NB4 (cell line): ENCODE measurements around the gene TIMELESS.
A peak's percentile ranks its signal among the peaks of the same experiment; 100 is the strongest.

Source experiments
- DNase-seq: peaks from one replicate; pipeline ENCODE4 v3.0.0; 2010; ENCODE audit warnings: low read depth
- H3K4me3 ChIP-seq: one replicate; pipeline ENCODE4 v1.5.1; 2011; ENCODE audit warnings: mild to moderate bottlenecking, low read depth, low read length, moderate library complexity
- MYC ChIP-seq: IDR thresholded peaks from 2 replicates; pipeline ENCODE4 v1.6.1; 2011; ENCODE audit warnings: low read depth, low read length
- POLR2A ChIP-seq: IDR thresholded peaks from 2 replicates; pipeline ENCODE4 v1.6.1; 2011; ENCODE audit warnings: mild to moderate bottlenecking; ENCODE audit not compliant: insufficient read length; ENCODE audit errors: extremely low read depth
- TF ChIP-seq, protein P1 (sequence below): IDR thresholded peaks from one replicate; pipeline ENCODE4 v1.5.1; 2012; ENCODE audit warnings: low read depth, low read length
- TF ChIP-seq, protein P2 (sequence below): IDR thresholded peaks from 2 replicates; pipeline ENCODE4 v1.6.1; 2011; ENCODE audit warnings: low read depth, low read length

Gene TIMELESS

DNA sequence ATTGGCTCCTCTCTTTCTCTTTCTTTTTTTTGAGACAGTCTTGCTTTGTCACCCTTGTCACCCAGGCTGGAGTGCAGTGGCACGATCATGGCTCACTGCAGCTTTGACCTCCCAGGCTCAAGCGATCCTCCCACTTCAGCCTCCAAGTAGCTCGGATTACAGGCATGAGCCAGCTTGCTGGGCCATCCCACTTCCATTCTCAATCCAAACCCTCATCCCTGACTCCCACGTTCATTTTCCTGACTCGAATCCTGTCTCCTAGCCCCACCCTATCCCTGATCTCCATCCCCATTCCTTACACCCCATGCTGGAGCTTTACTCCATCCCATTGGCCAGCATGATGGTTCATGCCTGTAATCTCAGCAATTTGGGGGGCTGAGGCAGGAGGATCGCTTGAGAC, 26.9 kb upstream of the TIMELESS start:
- H3K4me3 ChIP-seq, result no peak overlapping the region
- DNase-seq, result no peak
- TF ChIP-seq, protein P1, sequence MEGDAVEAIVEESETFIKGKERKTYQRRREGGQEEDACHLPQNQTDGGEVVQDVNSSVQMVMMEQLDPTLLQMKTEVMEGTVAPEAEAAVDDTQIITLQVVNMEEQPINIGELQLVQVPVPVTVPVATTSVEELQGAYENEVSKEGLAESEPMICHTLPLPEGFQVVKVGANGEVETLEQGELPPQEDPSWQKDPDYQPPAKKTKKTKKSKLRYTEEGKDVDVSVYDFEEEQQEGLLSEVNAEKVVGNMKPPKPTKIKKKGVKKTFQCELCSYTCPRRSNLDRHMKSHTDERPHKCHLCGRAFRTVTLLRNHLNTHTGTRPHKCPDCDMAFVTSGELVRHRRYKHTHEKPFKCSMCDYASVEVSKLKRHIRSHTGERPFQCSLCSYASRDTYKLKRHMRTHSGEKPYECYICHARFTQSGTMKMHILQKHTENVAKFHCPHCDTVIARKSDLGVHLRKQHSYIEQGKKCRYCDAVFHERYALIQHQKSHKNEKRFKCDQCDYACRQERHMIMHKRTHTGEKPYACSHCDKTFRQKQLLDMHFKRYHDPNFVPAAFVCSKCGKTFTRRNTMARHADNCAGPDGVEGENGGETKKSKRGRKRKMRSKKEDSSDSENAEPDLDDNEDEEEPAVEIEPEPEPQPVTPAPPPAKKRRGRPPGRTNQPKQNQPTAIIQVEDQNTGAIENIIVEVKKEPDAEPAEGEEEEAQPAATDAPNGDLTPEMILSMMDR, result no peak
- TF ChIP-seq POLR2A (no peak), MYC (no peak)
- TF ChIP-seq, protein P2, sequence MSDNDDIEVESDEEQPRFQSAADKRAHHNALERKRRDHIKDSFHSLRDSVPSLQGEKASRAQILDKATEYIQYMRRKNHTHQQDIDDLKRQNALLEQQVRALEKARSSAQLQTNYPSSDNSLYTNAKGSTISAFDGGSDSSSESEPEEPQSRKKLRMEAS, result no peak

DNA sequence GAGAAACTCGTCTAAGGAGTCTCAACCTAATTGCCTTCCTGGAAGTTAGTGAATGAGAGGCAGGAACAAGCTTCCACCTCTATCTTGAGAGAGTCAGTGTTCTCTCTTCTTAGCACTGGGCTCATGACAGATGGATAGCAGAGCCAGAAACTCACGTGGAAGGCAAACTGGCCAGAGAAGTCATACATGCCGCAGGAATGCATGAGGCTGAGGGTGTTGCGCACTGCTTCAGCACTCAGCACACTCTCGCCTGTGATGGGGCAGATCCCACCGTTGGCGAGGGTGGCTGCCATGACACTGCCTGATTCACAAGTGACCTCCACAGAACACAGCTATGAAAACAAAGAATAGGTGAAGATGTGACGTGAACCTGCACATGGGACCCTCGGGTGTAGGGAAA, 25.2 kb upstream of the TIMELESS start:
- TF ChIP-seq MYC, result no peak
- TF ChIP-seq, protein P1, result no peak
- TF ChIP-seq, protein P2, result no peak
- no peak for DNase-seq
- H3K4me3 ChIP-seq, result no peak overlapping the region

DNA sequence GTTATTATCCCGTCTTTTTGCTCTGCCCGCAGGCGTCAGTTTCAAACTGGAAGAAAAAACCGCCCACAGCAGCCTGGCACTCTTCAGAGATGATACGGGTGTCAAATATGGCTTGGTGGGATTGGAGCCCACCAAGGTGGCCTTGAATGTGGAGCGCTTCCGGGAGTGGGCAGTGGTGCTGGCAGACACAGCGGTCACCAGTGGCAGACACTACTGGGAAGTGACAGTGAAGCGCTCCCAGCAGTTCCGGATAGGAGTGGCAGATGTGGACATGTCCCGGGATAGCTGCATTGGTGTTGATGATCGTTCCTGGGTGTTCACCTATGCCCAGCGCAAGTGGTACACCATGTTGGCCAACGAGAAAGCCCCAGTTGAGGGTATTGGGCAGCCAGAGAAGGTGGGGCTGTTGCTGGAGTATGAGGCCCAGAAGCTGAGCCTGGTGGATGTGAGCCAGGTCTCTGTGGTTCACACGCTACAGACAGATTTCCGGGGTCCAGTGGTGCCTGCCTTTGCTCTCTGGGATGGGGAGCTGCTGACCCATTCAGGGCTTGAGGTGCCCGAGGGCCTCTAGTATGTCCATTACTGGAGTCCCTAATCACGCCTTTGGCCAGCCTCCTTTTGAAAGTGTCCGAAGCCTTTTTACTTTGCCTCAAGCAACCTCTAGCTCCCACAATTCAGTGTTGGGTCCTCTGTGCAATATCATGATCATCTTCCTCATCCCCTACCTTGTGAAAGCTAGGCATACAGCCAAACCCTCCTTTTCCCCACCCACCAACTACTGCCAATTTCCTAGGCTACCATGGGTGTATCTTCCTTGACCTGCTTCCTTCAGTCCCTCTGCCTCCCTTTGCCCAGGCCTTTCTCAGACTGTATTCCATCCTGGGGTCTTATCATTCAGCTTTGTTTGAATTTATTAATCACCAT, 20.0 kb upstream of the TIMELESS start:
- peak overlapping the region; percentile 91 for H3K4me3 ChIP-seq
- DNase-seq, result peak; percentile 60
- TF ChIP-seq, protein P1, result no peak
- TF ChIP-seq MYC (no peak), POLR2A (no peak)
- TF ChIP-seq, protein P2, result no peak

DNA sequence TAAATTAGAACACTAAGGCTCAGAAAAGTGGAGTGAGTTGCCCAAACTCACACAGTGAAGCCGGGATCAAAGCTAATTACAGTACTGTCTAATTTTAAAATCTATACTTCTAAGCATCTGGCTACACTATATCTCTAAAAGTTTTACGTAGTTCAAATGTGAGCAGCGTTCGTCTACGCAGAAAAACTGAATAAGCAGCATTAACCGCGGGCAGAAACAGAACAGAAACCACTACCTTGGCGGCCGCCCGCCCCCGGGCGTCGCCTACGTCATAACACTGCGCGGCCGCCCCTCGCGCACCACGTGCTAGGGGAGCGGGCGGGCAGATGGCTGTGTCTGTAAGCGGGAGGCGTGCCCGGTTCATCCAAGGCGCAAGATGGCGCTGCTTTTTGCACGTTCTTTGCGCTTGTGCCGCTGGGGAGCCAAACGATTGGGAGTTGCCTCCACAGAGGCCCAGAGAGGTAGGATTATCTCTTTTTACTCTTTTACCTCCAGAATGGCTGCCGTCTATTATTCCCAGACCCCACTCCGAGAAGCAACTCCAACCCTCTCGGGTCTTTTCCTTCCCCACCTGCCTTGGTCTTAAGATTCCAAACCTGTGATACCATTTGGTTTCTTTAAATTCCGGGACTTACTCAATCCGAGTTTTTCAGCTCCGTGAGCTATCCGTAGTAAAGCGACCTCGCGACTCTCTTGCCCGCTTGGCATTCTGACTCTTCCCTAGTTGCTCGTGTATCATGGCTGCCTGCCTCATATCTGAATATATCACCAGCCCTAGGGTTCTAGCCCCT, 19.2 kb upstream of the TIMELESS start, which contains the start of gene SPRYD4:
TSS of gene SPRYD4 (plus strand) at position 363 of the 791 bp plus-strand sequence. CDS start at position 377, 14 bp downstream.
- peak; percentile 97 for DNase-seq
- TF ChIP-seq, protein P1, result peak; percentile 29
- TF ChIP-seq, protein P2, result peak; percentile 100
- TF ChIP-seq MYC, result peak; percentile 100
- TF ChIP-seq POLR2A, result peak; percentile 86
- H3K4me3 ChIP-seq, result peak within 1 kb of the TSS; percentile 91

DNA sequence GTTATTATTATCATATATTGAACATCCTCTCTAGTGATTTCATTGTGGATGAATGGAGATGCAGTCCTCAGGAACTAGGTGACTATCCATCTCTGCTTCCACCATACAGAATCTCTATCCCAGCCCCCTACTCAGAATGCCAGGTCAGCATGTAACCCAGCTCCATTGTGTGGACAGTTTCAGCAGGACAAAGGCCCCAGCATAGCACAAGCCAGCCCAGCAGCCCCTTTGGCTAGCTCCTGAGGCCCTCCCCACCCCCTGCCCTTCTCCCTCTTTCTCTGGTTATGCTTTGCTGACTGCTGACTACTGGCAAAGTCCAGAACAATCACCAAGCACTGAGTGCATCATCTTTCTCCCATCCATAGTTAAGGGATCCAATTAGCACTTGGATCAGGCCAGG, 13.3 kb upstream of the TIMELESS start:
- no peak overlapping the region for H3K4me3 ChIP-seq
- no peak for TF ChIP-seq POLR2A
- TF ChIP-seq MYC, result no peak
- no peak for DNase-seq
